ENCODE measurements around the gene THOC7.

THOC7 gene

GRCh38 chr3:63910001-63910400 lies 46.4 kb upstream of the THOC7 start:
- H3K4me3 ChIP-seq (ENCODE audit: low read depth, low read length): no peak overlapping the region
- TF ChIP-seq MYC (IDR thresholded peaks at IDR 0.05; ENCODE audit: low read depth, low read length) (no peak), MAX (IDR thresholded peaks at IDR 0.05; ENCODE audit: low read depth, low read length) (no peak), CTCF (IDR thresholded peaks at IDR 0.05; ENCODE audit: low read depth, low read length) (no peak), POLR2A (IDR thresholded peaks at IDR 0.05; ENCODE audit: extremely low read depth, insufficient read length) (no peak)
- no peak for DNase-seq (ENCODE audit: low read depth)

- no peak overlapping the region for H3K4me3 ChIP-seq (ENCODE audit: low read depth, low read length)
- no peak for DNase-seq (ENCODE audit: low read depth)
- TF ChIP-seq CTCF (IDR thresholded peaks at IDR 0.05; ENCODE audit: low read depth, low read length) (no peak), POLR2A (IDR thresholded peaks at IDR 0.05; ENCODE audit: extremely low read depth, insufficient read length) (no peak), MYC (IDR thresholded peaks at IDR 0.05; ENCODE audit: low read depth, low read length) (no peak), MAX (IDR thresholded peaks at IDR 0.05; ENCODE audit: low read depth, low read length) (no peak)
Observed at GRCh38 chr3:63909431-63909830, 45.8 kb upstream of the THOC7 start.

- TF ChIP-seq MAX (IDR thresholded peaks at IDR 0.05; ENCODE audit: low read depth, low read length) (no peak), POLR2A (IDR thresholded peaks at IDR 0.05; ENCODE audit: extremely low read depth, insufficient read length) (no peak), MYC (IDR thresholded peaks at IDR 0.05; ENCODE audit: low read depth, low read length) (no peak), CTCF (IDR thresholded peaks at IDR 0.05; ENCODE audit: low read depth, low read length) (no peak)
- no peak for DNase-seq (ENCODE audit: low read depth)
- no peak overlapping the region for H3K4me3 ChIP-seq (ENCODE audit: low read depth, low read length)
Observed at GRCh38 chr3:63908776-63909175, 45.2 kb upstream of the THOC7 start.

GRCh38 chr3:63908081-63908736 lies 44.6 kb upstream of the THOC7 start:
- DNase-seq (ENCODE audit: low read depth): no peak
- H3K4me3 ChIP-seq (ENCODE audit: low read depth, low read length): no peak overlapping the region
- no peak for TF ChIP-seq MYC (IDR thresholded peaks at IDR 0.05; ENCODE audit: low read depth, low read length)
- no peak for TF ChIP-seq CTCF (IDR thresholded peaks at IDR 0.05; ENCODE audit: low read depth, low read length)
- TF ChIP-seq POLR2A (IDR thresholded peaks at IDR 0.05; ENCODE audit: extremely low read depth, insufficient read length): no peak
- no peak for TF ChIP-seq MAX (IDR thresholded peaks at IDR 0.05; ENCODE audit: low read depth, low read length)

GRCh38 chr3:63905731-63906620 lies 42.4 kb upstream of the THOC7 start:
- TF ChIP-seq CTCF (IDR thresholded peaks at IDR 0.05; ENCODE audit: low read depth, low read length) (no peak), MYC (IDR thresholded peaks at IDR 0.05; ENCODE audit: low read depth, low read length) (no peak), MAX (IDR thresholded peaks at IDR 0.05; ENCODE audit: low read depth, low read length) (no peak), POLR2A (IDR thresholded peaks at IDR 0.05; ENCODE audit: extremely low read depth, insufficient read length) (no peak)
- DNase-seq (ENCODE audit: low read depth): no peak
- no peak overlapping the region for H3K4me3 ChIP-seq (ENCODE audit: low read depth, low read length)
